ENCODE data around the gene CENPB.
A peak's percentile ranks its signal among the peaks of the same experiment; 100 is the strongest.

CENPB gene

DNA sequence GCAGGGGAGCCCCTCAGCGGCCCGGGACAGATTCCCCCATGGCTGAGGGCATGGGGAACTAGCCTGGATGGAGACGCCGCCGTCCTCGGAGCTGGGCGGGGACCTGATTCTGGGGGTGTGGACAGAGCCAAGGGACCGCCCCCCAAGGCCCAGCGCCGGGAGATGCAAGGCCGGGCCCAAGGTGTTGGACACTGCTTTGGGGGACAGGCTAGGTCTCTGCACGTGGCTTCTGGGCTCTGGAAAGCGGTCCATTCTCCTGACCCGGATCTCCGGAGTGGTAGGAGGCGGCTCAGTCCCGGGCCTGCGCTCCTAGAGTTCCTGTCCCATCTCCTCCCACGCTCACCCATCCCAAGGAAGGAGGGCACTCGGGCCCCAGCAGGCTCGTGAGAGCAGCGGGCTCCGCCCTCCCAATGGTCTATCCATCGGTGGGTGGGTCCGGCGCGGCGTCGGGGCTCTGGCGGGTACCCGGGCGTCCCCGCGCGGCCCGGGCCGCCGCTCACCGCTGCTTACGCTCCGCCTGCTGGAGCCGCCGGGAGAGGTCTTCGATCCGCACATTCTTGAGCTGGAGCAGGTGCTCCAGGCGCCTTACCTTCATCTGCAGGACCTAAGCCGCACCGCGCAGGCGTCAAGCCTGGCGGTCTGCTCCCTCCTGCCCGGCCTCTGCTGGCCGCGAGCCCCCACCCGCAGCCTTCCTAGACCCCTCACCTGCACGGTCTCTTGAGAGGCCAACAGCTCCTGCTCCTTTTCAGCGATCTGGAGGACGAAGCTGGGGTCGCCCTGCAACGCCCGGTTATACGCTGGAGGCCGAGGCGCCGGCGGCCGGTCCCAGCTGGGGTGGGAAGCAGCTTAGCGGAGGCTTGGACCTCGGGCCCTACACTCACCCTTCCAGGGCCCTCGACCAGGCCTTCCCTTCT is 8.6 kb downstream of the CENPB start:
- H3K9me3 ChIP-seq (ENCODE audit: severe bottlenecking) = peaks cover 3% of the 10 kb centered on the region
- peak overlapping the region; percentile 39 for H3K4me3 ChIP-seq (ENCODE audit: low read depth, low read length)
- peak; percentile 66 for DNase-seq
- no peak overlapping the region; the same call in 1 of the 2 replicates for H3K27ac ChIP-seq
- peaks cover 2% of the 10 kb centered on the region for H3K27me3 ChIP-seq (ENCODE audit: insufficient read depth, low read depth, severe bottlenecking)
- TF ChIP-seq, protein P1, sequence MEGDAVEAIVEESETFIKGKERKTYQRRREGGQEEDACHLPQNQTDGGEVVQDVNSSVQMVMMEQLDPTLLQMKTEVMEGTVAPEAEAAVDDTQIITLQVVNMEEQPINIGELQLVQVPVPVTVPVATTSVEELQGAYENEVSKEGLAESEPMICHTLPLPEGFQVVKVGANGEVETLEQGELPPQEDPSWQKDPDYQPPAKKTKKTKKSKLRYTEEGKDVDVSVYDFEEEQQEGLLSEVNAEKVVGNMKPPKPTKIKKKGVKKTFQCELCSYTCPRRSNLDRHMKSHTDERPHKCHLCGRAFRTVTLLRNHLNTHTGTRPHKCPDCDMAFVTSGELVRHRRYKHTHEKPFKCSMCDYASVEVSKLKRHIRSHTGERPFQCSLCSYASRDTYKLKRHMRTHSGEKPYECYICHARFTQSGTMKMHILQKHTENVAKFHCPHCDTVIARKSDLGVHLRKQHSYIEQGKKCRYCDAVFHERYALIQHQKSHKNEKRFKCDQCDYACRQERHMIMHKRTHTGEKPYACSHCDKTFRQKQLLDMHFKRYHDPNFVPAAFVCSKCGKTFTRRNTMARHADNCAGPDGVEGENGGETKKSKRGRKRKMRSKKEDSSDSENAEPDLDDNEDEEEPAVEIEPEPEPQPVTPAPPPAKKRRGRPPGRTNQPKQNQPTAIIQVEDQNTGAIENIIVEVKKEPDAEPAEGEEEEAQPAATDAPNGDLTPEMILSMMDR (IDR thresholded peaks at IDR 0.05; ENCODE audit: low read depth, low read length) = peak; percentile 6; the same call in 1 of the 2 replicates
- H3K36me3 ChIP-seq = no peaks in the 10 kb centered on the region

DNA sequence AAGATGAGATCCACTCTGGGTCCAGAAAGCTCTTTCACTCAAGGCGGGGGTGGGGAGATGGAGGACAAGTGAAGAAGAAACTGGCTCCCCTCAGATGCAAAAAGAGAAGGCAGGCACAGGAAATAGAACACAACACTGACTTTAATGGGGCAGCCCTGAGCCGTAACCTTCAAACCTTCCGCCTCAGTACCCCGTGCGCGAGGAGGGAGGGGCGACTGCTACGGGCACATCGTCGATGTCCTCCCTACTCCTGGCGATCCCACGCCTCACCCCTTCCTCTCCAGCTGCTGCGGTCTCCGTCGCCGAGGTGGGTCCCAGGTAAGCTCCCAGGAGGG is 9.2 kb downstream of the CENPB start:
- H3K27me3 ChIP-seq (ENCODE audit: insufficient read depth, low read depth, severe bottlenecking) = peaks cover 2% of the 10 kb centered on the region

DNA sequence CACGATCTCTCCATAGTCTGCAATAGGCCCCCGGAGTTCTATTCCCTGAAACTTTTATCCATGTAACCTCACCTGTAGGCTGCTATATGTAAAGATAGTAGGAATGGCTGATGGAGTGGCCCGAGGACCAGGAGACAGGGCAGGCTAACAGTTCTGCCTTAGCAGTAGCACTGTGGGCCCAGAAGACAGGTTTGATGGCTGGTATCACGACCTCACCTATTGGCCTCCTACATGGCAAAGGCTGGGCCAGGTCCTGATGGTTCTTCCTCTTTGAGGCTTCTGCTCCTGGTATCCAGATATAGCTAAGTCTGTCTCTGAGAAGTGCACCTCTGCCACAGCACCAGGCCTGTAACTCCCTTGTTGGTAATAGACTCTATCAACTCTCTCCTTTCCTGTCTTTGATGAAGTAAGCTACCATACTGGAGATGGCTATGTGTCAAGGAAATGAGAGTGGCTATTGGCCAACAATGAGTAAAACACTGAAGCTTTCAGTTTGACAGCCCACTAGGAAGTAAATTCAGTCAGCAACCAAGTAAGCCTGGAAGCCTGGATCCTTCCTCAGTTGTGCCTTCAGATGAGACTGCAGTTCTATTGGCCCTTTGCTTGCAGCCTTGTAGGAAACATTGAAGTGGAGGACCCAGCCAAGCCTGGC is 11.0 kb downstream of the CENPB start:
- TF ChIP-seq, protein P1 (IDR thresholded peaks at IDR 0.05; ENCODE audit: low read depth, low read length) = no peak
- no peak overlapping the region for H3K4me3 ChIP-seq (ENCODE audit: low read depth, low read length)
- H3K9me3 ChIP-seq (ENCODE audit: severe bottlenecking) = peaks cover 3% of the 10 kb centered on the region
- no peaks in the 10 kb centered on the region for H3K36me3 ChIP-seq
- H3K27me3 ChIP-seq (ENCODE audit: insufficient read depth, low read depth, severe bottlenecking) = peaks cover 2% of the 10 kb centered on the region
- no peak overlapping the region for H3K27ac ChIP-seq
- no peak for DNase-seq

More for the DNA sequence above, 9.2 kb downstream of the CENPB start:
- Histone ChIP-seq H3K4me3 (ENCODE audit: low read depth, low read length) (peak overlapping the region; percentile 39), H3K27ac (no peak overlapping the region), H3K36me3 (no peaks in the 10 kb centered on the region), H3K9me3 (ENCODE audit: severe bottlenecking) (peaks cover 3% of the 10 kb centered on the region)
- TF ChIP-seq, protein P1 (IDR thresholded peaks at IDR 0.05; ENCODE audit: low read depth, low read length) = no peak
- DNase-seq = no peak

DNA sequence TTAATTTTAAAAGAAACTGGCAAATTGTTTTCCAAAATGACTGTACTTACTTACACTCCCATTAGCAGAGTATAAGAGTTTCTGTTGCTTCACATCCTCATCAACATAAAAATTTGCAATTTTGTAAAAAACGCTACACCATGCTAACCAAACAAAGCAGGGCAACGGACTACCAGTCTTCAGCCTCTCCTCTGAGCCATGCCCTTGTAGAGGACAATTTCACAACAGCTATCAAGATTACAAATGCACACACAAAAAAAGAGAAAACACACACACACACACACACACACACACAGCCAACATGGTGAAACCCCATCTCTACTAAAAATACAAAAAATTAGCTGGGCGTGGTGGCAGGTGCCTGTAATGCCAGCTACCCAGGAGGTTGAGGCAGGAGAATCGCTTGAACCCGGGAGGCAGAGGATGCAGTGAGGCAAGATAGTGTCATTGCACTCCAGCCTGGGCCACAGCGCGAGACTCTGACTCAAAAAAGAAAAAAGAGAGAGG is 14.9 kb downstream of the CENPB start:
- TF ChIP-seq, protein P1 (IDR thresholded peaks at IDR 0.05; ENCODE audit: low read depth, low read length) = no peak
- H3K27ac ChIP-seq = no peak overlapping the region
- DNase-seq = no peak
- H3K9me3 ChIP-seq (ENCODE audit: severe bottlenecking) = peaks cover 3% of the 10 kb centered on the region
- no peaks in the 10 kb centered on the region for H3K27me3 ChIP-seq (ENCODE audit: insufficient read depth, low read depth, severe bottlenecking)
- H3K36me3 ChIP-seq = 0 out of 2 replicates have a peak, but pooled peaks cover 3% of the 10 kb centered on the region
- H3K4me3 ChIP-seq (ENCODE audit: low read depth, low read length) = no peak overlapping the region

DNA sequence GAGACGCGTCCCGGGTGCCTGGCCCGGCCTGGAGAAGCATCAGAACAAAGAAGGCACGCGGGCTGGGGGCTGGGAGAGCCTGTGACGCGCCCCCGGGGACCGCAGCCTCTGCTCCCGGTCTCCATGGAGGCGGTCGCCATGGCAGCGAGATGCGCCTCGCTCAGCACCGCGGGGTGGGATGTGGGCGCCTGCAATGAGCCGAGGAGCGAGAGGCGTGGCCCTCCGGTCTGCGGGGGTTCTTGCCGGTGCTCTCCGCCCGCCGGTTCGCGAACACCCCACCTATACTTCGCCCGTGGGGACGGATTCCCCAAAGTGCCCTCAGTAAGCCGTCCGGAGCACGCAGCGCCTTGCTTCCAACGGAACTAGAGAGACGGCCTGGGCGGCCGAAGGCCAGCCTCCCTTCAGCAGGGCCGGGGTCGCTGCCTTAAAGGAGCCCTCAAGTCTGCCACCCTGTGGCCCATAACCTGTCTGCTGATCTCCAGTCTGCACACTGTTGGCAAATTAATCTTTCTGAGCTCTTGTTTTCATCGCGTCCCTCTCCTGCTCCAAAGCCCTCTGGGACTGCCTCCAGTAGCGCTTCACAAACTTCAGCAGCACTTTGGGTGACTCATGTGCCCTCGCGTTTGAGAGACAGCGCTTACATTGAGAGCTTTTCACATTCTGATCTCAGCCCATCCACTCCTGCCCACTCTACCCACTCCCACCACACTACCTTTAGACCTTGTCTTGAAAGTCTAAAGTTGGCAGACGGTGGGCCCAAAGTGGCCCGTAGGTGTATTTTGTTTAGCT is 18.0 kb downstream of the CENPB start:
- H3K27me3 ChIP-seq (ENCODE audit: insufficient read depth, low read depth, severe bottlenecking) = no peaks in the 10 kb centered on the region
- no peaks in the 10 kb centered on the region for H3K9me3 ChIP-seq (ENCODE audit: severe bottlenecking)
- H3K4me3 ChIP-seq (ENCODE audit: low read depth, low read length) = peak overlapping the region; percentile 96
- TF ChIP-seq, protein P1 (IDR thresholded peaks at IDR 0.05; ENCODE audit: low read depth, low read length) = peak; percentile 82
- peak; percentile 83 for DNase-seq
- H3K36me3 ChIP-seq = peaks cover 3% of the 10 kb centered on the region; the same call in 1 of the 2 replicates
- H3K27ac ChIP-seq = peak overlapping the region; percentile 87

All from WERI-Rb-1 (cell line).